ENCODE measurements around the gene CTPS2.
A peak's percentile ranks its signal among the peaks of the same experiment; 100 is the strongest.
"Not testable (repeated sequence)": the region's sequence is repeated elsewhere in the genome, so short reads cannot be mapped to it uniquely, and the experiment has no call there.

The CTPS2 gene

GRCh38 chrX:16715638-16716037 is 3.2 kb upstream of the CTPS2 start:
- not testable (repeated sequence) for DNase-seq (ENCODE audit: low read depth in 2 of 2, low spot score in 1 of 2)

GRCh38 chrX:16714504-16714903 is 2.0 kb upstream of the CTPS2 start:
- DNase-seq (ENCODE audit: low read depth in 2 of 2, low spot score in 1 of 2) = no peak

DNA sequence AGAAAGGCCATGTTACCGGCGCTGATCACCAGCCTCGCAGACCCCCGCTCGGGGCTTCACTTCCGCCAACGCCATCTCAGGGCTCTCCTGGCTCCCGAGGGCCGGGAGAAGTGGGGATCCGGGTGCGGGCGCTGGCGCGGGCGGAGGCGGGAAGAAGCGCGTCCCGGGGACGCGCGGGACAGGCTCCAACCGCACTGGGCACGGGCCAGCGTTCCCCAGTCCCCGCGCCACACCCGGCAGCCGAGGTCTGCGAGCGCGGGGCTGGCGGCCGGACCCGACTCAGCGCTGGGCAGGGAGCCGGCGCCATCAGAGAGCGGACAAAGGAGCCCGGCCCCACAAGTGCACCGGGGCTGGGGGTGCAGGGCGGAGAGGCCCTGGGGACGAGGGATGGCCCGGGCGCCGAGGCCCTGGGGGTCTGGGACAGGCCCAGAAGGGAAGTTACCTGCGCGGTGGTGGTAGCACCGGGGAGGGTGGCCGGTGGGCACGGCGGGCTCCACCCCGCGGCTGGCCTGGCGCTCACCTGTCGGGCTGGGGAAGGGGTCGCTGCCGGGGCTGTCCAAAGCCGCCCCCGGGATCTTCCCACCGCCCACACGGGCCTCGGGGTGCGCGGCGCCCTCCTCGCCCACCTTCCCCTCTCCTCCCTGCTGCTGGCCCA is 449 bp downstream of the CTPS2 start:
- no peak for DNase-seq (ENCODE audit: low read depth in 2 of 2, low spot score in 1 of 2)

DNA sequence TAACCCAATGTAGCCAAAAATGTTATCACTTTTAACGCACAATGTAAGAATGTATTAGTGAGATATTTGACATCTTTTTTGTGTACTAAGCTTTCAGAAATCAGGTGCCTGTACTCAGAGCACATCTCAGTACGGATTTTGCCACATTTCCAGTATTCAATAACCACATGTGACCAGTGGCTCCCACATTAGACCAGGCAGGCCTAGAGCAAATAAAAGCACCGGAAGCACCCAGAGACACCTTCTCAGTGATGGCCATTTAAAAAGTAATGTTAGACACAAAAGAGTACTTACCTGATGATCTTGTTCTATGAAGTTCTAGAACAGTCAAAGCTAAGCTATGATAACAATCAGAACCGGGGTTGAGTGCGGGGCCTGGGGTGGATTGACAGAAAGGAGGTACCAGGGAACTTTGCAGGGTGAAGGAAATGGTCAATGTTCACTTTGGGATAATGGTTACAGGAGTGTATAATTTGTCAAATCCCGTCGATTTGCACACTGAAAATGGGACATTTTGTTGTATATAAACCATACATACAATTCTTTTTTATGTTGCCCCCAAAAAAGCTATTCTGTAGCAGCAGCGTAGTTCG is 1.2 kb downstream of the CTPS2 start:
- no peak for DNase-seq (ENCODE audit: low read depth in 2 of 2, low spot score in 1 of 2)

- no peak for DNase-seq (ENCODE audit: low read depth in 2 of 2, low spot score in 1 of 2)
Measured at GRCh38 chrX:16708016-16708415, 4.5 kb downstream of the CTPS2 start.

DNA sequence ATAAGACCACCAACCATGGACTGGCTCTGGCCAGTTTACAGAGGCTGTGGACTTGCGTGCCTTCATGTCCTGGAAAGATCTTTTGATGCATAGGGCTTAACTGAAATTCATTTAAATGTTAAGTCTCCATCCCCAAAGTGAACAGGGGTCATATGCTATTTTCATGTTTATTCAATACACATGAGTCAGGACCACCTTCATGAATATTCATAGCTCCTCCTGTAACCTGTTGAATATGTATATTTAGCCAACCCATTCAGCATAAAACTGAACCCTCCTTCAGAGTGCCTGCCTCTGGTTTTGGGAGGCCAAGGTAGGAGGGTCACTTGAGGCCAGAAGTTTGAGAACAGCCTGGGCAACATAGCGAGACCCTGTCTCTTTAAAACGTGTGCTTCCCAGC is 7.1 kb downstream of the CTPS2 start:
- DNase-seq (ENCODE audit: low read depth in 2 of 2, low spot score in 1 of 2) = no peak

DNA sequence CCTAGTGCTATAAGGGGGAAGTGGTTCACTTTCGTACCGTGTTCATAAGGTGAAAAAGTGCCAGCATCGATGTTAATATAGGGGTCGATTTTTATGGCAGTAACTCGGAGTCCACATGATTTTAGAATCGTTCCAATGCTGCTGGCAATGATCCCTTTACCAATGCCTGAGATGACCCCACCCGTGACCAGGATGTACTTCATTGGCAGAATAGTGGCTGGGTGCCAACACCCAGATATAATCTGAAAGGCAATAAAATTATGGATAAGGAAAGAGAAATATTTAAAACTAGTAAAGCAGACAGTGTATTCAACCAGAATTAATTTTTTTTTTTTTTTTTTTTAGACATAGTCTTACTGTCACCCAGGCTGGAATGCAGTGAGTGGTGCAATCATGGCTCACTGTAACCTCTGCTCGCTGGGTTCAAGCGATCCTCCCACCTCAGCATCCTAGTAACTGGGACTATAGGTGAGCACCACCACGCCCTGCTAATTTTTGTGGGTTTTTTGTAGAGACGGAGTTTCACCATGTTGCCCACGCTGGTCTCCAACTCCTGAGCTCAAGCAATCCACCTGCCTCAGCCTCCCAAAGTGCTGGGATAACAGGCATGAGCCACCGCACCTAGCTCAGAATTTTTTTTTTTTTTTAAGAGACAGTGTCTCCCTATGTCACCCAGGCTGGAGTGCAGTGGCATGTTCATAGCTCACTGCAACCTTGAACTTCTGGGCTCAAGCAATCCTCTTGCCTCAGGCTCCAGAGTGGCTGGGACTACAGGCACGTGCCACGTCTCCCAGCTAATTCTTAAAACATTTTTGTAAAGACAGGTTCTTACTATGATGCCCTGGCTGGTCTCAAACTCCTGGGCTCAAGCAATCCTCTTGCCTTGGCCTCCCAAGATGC is 9.5 kb downstream of the CTPS2 start:
- no peak for DNase-seq (ENCODE audit: low read depth in 2 of 2, low spot score in 1 of 2)

- no peak for DNase-seq (ENCODE audit: low read depth in 2 of 2, low spot score in 1 of 2)
Measured at GRCh38 chrX:16700734-16701133, 11.7 kb downstream of the CTPS2 start.

DNA sequence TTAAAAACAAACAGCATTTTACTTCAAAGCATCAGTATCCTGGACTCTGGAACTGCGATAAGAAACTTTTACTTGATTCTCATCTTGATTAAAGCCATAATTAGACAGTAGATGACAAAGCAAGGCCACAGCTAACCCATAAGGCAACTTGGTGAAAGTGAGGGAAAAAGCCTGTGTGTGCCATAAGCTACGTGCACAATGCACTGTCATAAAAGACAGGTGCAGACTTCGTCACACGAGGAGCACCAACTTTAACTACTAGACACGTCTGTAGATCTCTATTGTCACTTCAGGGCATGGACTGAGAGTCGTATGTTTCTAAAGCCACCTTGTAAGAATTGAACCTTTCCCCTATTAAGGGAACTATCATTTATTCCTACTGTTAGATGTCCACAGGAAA is 13.1 kb downstream of the CTPS2 start:
- DNase-seq (ENCODE audit: low read depth in 2 of 2, low spot score in 1 of 2) = no peak

DNA sequence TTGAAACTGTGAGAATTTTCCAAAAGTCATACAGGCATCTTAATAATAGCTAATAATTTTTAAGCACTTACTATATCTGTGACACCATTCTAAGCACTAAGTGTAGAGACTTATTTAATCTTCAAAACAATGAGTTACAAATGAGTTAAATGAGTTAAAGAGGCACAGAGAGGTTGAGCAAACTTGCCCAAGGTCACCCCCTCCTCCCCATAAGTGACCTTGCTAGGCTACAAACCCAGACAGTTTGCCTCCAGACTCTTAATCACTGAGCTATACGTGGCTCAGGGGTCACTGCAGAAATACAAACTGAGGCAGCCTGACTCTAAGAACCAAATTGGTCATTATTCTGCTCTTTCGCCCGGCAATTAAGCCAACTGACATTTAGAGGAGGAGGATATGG is 15.5 kb downstream of the CTPS2 start:
- no peak for DNase-seq (ENCODE audit: low read depth in 2 of 2, low spot score in 1 of 2)

- DNase-seq (ENCODE audit: low read depth in 2 of 2, low spot score in 1 of 2) = peak; percentile 21 to 29
Measured at GRCh38 chrX:16695079-16695676, 17.3 kb downstream of the CTPS2 start.

DNA sequence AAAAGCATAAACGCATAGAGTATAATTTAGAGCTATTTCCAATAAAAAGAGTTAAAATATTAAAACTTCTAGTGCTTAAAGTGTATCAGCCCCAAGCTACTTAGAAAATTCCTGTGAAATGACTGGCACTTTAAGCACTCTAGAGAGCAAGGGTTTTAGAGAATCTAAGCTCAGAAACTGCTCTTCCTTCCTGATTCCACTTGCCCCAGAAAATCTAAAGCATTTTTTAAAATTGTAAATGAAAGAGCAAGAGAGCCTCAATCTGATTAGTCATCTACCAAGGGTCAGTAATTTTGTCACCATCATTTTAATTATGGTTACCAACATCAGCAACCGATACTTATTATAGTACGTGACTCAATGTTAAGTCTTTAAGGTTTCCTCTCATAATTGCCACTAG is 25.0 kb downstream of the CTPS2 start:
- DNase-seq (ENCODE audit: low read depth in 2 of 2, low spot score in 1 of 2) = no peak

DNA sequence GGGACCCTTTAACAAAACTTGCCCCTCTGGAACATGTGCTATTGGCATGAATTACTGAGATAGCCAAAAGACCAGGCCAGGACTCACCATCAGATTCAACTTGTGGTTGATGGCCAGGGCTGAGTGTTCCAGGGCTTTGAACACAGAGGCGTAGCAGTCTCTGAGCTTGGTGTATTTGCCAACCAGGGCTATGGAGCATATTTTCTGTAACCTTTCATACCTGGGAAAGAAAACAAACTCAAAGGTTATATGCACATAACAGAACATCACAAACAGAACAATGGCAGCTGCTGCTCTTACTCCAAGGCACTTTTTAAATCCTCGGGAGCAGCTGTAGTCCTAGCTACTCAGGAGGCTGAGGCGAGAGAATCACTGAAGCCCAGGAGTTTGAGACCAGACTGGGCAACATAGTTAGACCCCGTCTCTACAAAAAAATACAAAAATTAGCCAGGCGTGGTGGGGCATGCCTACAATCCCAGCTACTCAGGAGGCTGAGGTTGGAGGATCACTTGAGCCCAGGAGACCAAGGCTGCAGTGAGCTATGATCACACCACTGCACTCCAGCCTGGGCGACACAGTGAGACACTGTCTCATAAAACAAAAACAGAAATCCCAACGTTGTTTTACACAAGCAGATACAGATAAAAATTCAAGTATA is 29.3 kb downstream of the CTPS2 start:
- DNase-seq (ENCODE audit: low read depth in 2 of 2, low spot score in 1 of 2) = no peak

GRCh38 chrX:16678689-16679088 is 33.8 kb downstream of the CTPS2 start:
- DNase-seq (ENCODE audit: low read depth in 2 of 2, low spot score in 1 of 2) = no peak

DNA sequence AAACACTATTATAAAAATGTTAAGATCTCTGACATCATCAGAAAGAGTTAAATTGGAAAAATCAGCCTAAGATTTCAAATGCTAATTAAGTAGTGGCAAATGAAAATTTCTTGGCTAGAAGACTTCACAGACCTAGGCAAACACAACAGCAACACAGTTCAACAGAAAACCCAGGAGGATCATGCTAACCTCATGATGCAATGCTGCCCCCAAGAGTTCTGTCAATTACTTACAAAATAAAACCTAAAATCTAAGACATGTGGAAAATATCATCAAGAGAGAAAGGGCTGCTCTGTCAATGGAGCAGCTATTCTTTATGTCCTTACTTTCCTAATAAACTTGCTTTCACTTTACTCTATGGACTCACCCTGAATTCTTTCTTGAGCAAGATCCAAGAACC is 41.5 kb downstream of the CTPS2 start:
- no peak for DNase-seq (ENCODE audit: low read depth in 2 of 2, low spot score in 1 of 2)

GRCh38 chrX:16666541-16666940 is 45.9 kb downstream of the CTPS2 start:
- DNase-seq (ENCODE audit: low read depth in 2 of 2, low spot score in 1 of 2) = no peak

- DNase-seq (ENCODE audit: low read depth in 2 of 2, low spot score in 1 of 2) = no peak
Measured at GRCh38 chrX:16665089-16665488, 47.4 kb downstream of the CTPS2 start.

- no peak for DNase-seq (ENCODE audit: low read depth in 2 of 2, low spot score in 1 of 2)
Measured at GRCh38 chrX:16664626-16665025, 47.8 kb downstream of the CTPS2 start.

GRCh38 chrX:16664074-16664473 is 48.4 kb downstream of the CTPS2 start:
- DNase-seq (ENCODE audit: low read depth in 2 of 2, low spot score in 1 of 2) = no peak

GRCh38 chrX:16662402-16662801 is 50.1 kb downstream of the CTPS2 start:
- no peak for DNase-seq (ENCODE audit: low read depth in 2 of 2, low spot score in 1 of 2)

GRCh38 chrX:16661495-16661894 is 51.0 kb downstream of the CTPS2 start:
- no peak for DNase-seq (ENCODE audit: low read depth in 2 of 2, low spot score in 1 of 2)

Data from stimulated activated CD8-positive, alpha-beta memory T cell treated with anti-CD3 and anti-CD28 coated beads, Interleukin-4, amount 100 ng/mL, for 4 hours (primary cell).